ENCODE data around the gene SUSD5.

SUSD5 gene

DNA sequence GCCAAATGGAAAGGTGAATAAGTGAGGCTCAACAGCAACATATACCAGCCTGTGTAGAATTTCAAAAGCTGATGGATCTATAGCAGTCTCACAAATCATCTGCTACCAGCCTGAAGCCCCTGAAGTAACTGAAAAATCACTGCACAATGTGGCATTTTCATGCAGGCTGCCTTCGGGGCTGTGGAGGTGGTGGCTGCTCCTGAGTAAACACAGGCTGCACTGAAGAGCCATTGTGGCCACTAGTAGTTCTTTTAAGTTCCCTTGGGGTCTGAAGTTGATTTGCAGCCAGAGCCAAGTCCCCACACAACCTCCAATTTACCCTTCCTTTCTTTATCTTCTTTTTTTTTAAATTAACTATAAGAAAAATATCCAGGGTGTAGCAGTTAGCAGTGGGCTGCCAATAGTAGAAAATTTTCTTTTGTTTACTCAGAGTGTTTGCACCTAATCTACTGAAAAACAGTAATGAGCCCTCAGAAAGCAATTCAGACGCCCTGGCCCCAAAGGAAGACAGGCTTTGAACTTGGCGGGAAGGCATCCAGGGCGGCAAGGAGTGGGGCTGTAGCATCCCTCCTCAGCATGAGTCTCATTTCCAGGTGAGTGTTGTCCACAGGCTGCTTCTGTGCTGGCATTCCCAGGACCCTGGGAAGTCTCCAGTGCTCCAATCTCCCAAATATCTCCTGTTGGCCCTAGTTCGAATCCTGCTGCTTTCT is 13.3 kb upstream of the SUSD5 start:
- H3K4me3 ChIP-seq (ENCODE audit: low read length), result no peak overlapping the region
- no peaks in the 10 kb centered on the region for H3K9me3 ChIP-seq (ENCODE audit: control insufficient read depth, insufficient read depth, low read length)
- no peaks in the 10 kb centered on the region for H3K27me3 ChIP-seq (ENCODE audit: control insufficient read depth, insufficient read depth, low read length)
- no CpG with 5 or more reads among the region's 5 CpGs for WGBS (ENCODE audit: insufficient coverage, insufficient read length)
- H3K36me3 ChIP-seq (ENCODE audit: control insufficient read depth, insufficient read depth, low read length), result no peaks in the 10 kb centered on the region
- H3K4me1 ChIP-seq (ENCODE audit: control insufficient read depth, insufficient read depth, low read length), result no peaks in the 10 kb centered on the region
- no peak for DNase-seq (ENCODE audit: low read depth, low spot score)
- H3K27ac ChIP-seq (ENCODE audit: low read length), result no peak overlapping the region

- Histone ChIP-seq H3K4me1 (ENCODE audit: control insufficient read depth, insufficient read depth, low read length) (no peaks in the 10 kb centered on the region), H3K27me3 (ENCODE audit: control insufficient read depth, insufficient read depth, low read length) (no peaks in the 10 kb centered on the region), H3K9me3 (ENCODE audit: control insufficient read depth, insufficient read depth, low read length) (no peaks in the 10 kb centered on the region), H3K4me3 (ENCODE audit: low read length) (no peak overlapping the region), H3K27ac (ENCODE audit: low read length) (no peak overlapping the region), H3K36me3 (ENCODE audit: control insufficient read depth, insufficient read depth, low read length) (no peaks in the 10 kb centered on the region)
- no peak for DNase-seq (ENCODE audit: low read depth, low spot score)
- WGBS (ENCODE audit: insufficient coverage, insufficient read length), result no CpG with 5 or more reads among the region's 5 CpGs
These were observed 11.3 kb upstream of the SUSD5 start for GRCh38 chr3:33229947-33230346.

DNA sequence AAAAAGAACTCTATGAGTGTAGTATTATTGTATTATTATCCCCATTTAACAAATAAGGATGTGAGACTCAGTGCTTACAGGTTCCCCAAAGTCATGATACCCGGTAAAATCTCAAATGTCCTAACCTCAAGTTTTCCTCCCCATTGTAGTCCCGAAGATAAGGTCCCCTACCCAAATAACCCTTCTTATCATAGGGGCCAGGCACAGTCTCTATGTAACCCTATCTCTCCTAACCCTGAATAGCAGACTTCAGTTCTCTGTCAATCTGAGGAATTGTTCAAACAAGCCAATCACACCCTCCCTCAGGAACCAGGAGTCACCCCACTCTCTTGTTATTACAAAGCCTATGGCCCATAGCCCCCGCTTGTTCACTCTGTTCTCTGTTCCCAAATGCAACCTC is 10.5 kb upstream of the SUSD5 start:
- WGBS (ENCODE audit: insufficient coverage, insufficient read length), result no CpG with 5 or more reads among the region's 3 CpGs

GRCh38 chr3:33221241-33221640 is 2.6 kb upstream of the SUSD5 start:
- peaks cover 22% of the 10 kb centered on the region for H3K27me3 ChIP-seq (ENCODE audit: control insufficient read depth, insufficient read depth, low read length)
- no peaks in the 10 kb centered on the region for H3K9me3 ChIP-seq (ENCODE audit: control insufficient read depth, insufficient read depth, low read length)
- H3K4me1 ChIP-seq (ENCODE audit: control insufficient read depth, insufficient read depth, low read length), result no peaks in the 10 kb centered on the region
- no CpG with 5 or more reads among the region's 3 CpGs for WGBS (ENCODE audit: insufficient coverage, insufficient read length)
- DNase-seq (ENCODE audit: low read depth, low spot score), result no peak
- no peak overlapping the region for H3K4me3 ChIP-seq (ENCODE audit: low read length)
- no peaks in the 10 kb centered on the region for H3K36me3 ChIP-seq (ENCODE audit: control insufficient read depth, insufficient read depth, low read length)
- H3K27ac ChIP-seq (ENCODE audit: low read length), result no peak overlapping the region

More for the DNA sequence above, 10.5 kb upstream of the SUSD5 start:
- no peak overlapping the region for H3K27ac ChIP-seq (ENCODE audit: low read length)
- H3K4me3 ChIP-seq (ENCODE audit: low read length), result no peak overlapping the region
- DNase-seq (ENCODE audit: low read depth, low spot score), result no peak
- H3K4me1 ChIP-seq (ENCODE audit: control insufficient read depth, insufficient read depth, low read length), result no peaks in the 10 kb centered on the region
- H3K36me3 ChIP-seq (ENCODE audit: control insufficient read depth, insufficient read depth, low read length), result no peaks in the 10 kb centered on the region
- no peaks in the 10 kb centered on the region for H3K9me3 ChIP-seq (ENCODE audit: control insufficient read depth, insufficient read depth, low read length)
- no peaks in the 10 kb centered on the region for H3K27me3 ChIP-seq (ENCODE audit: control insufficient read depth, insufficient read depth, low read length)

DNA sequence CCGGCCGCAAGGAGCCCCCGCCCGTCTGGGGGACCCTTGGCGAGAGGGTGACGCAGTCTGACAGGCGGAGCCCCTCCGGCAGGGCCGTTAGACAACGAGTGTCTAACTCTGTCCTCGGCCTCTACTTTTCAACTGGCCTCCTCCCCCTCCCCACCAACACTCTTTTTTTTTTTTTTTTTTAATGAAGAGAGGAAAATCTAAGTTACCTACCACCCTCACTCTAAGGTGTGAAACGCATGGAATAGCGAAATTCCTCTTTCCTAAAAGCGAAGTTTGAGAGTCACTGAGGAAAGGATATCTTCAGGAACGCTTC is 521 bp upstream of the SUSD5 start:
- no peaks in the 10 kb centered on the region for H3K36me3 ChIP-seq (ENCODE audit: control insufficient read depth, insufficient read depth, low read length)
- no peaks in the 10 kb centered on the region for H3K9me3 ChIP-seq (ENCODE audit: control insufficient read depth, insufficient read depth, low read length)
- H3K27me3 ChIP-seq (ENCODE audit: control insufficient read depth, insufficient read depth, low read length), result peaks cover 22% of the 10 kb centered on the region
- peak overlapping the region; percentile 73; the same call in 1 of the 2 replicates for H3K4me3 ChIP-seq (ENCODE audit: low read length)
- H3K4me1 ChIP-seq (ENCODE audit: control insufficient read depth, insufficient read depth, low read length), result no peaks in the 10 kb centered on the region
- H3K27ac ChIP-seq (ENCODE audit: low read length), result no peak overlapping the region
- no peak for DNase-seq (ENCODE audit: low read depth, low spot score)
- no CpG with 5 or more reads among the region's 15 CpGs for WGBS (ENCODE audit: insufficient coverage, insufficient read length)

- no peak for DNase-seq (ENCODE audit: low read depth, low spot score)
- Histone ChIP-seq H3K9me3 (ENCODE audit: control insufficient read depth, insufficient read depth, low read length) (no peaks in the 10 kb centered on the region), H3K27ac (ENCODE audit: low read length) (no peak overlapping the region)
These were observed 654 bp downstream of the SUSD5 start for GRCh38 chr3:33217866-33218445.

GRCh38 chr3:33215739-33216138 is 2.9 kb downstream of the SUSD5 start:
- Histone ChIP-seq H3K27me3 (ENCODE audit: control insufficient read depth, insufficient read depth, low read length) (peaks cover 22% of the 10 kb centered on the region), H3K9me3 (ENCODE audit: control insufficient read depth, insufficient read depth, low read length) (no peaks in the 10 kb centered on the region), H3K4me1 (ENCODE audit: control insufficient read depth, insufficient read depth, low read length) (no peaks in the 10 kb centered on the region), H3K36me3 (ENCODE audit: control insufficient read depth, insufficient read depth, low read length) (no peaks in the 10 kb centered on the region), H3K4me3 (ENCODE audit: low read length) (no peak overlapping the region), H3K27ac (ENCODE audit: low read length) (no peak overlapping the region)
- WGBS (ENCODE audit: insufficient coverage, insufficient read length), result no CpG with 5 or more reads among the region's 3 CpGs
- DNase-seq (ENCODE audit: low read depth, low spot score), result no peak

More at GRCh38 chr3:33217866-33218445, 654 bp downstream of the SUSD5 start:
- Histone ChIP-seq H3K4me1 (ENCODE audit: control insufficient read depth, insufficient read depth, low read length) (no peaks in the 10 kb centered on the region), H3K4me3 (ENCODE audit: low read length) (peak overlapping the region; percentile 73; the same call in 1 of the 2 replicates), H3K27me3 (ENCODE audit: control insufficient read depth, insufficient read depth, low read length) (peaks cover 22% of the 10 kb centered on the region), H3K36me3 (ENCODE audit: control insufficient read depth, insufficient read depth, low read length) (no peaks in the 10 kb centered on the region)
- WGBS (ENCODE audit: insufficient coverage, insufficient read length), result no CpG with 5 or more reads among the region's 19 CpGs

DNA sequence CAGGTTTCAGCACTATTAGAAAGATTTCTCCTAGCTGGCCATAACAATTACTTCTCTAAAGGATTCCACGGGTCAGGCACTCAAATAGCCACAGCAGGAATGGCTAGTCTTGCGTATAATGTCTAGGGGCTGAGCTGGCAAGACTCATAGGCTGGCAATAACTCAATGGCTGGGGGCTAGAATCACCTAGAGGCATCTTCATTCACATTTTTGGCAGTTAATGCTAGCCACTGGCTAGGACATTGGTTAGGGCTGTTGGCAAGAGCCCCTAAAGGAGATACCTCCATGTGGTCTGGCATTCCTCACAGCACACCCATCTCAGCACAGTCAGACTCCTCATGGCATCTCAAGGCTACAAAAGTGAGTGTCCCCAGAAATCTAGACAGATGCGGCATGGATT is 6.2 kb downstream of the SUSD5 start:
- H3K36me3 ChIP-seq (ENCODE audit: control insufficient read depth, insufficient read depth, low read length), result no peaks in the 10 kb centered on the region
- H3K4me1 ChIP-seq (ENCODE audit: control insufficient read depth, insufficient read depth, low read length), result no peaks in the 10 kb centered on the region
- H3K4me3 ChIP-seq (ENCODE audit: low read length), result no peak overlapping the region
- DNase-seq (ENCODE audit: low read depth, low spot score), result no peak
- no peaks in the 10 kb centered on the region for H3K9me3 ChIP-seq (ENCODE audit: control insufficient read depth, insufficient read depth, low read length)
- H3K27me3 ChIP-seq (ENCODE audit: control insufficient read depth, insufficient read depth, low read length), result peaks cover 4% of the 10 kb centered on the region; the same call in 1 of the 2 replicates
- H3K27ac ChIP-seq (ENCODE audit: low read length), result no peak overlapping the region
- no CpG with 5 or more reads among the region's 3 CpGs for WGBS (ENCODE audit: insufficient coverage, insufficient read length)

- Histone ChIP-seq H3K4me1 (ENCODE audit: control insufficient read depth, insufficient read depth, low read length) (no peaks in the 10 kb centered on the region), H3K36me3 (ENCODE audit: control insufficient read depth, insufficient read depth, low read length) (no peaks in the 10 kb centered on the region), H3K27me3 (ENCODE audit: control insufficient read depth, insufficient read depth, low read length) (no peaks in the 10 kb centered on the region; the same call in 1 of the 2 replicates), H3K9me3 (ENCODE audit: control insufficient read depth, insufficient read depth, low read length) (no peaks in the 10 kb centered on the region), H3K4me3 (ENCODE audit: low read length) (no peak overlapping the region), H3K27ac (ENCODE audit: low read length) (no peak overlapping the region)
- no CpG with 5 or more reads among the region's 1 CpG for WGBS (ENCODE audit: insufficient coverage, insufficient read length)
- no peak for DNase-seq (ENCODE audit: low read depth, low spot score)
These were observed 7.2 kb downstream of the SUSD5 start for GRCh38 chr3:33211444-33211843.

- Histone ChIP-seq H3K9me3 (ENCODE audit: control insufficient read depth, insufficient read depth, low read length) (no peaks in the 10 kb centered on the region), H3K4me1 (ENCODE audit: control insufficient read depth, insufficient read depth, low read length) (no peaks in the 10 kb centered on the region), H3K4me3 (ENCODE audit: low read length) (no peak overlapping the region), H3K27me3 (ENCODE audit: control insufficient read depth, insufficient read depth, low read length) (no peaks in the 10 kb centered on the region), H3K36me3 (ENCODE audit: control insufficient read depth, insufficient read depth, low read length) (no peaks in the 10 kb centered on the region), H3K27ac (ENCODE audit: low read length) (no peak overlapping the region)
- DNase-seq (ENCODE audit: low read depth, low spot score), result no peak
These were observed 9.3 kb downstream of the SUSD5 start for GRCh38 chr3:33209357-33209756.

All from iPS DF 6.9 (cell line).